ENCODE measurements around the gene WDR5. TPM values are rescaled to one million over a fixed set of nuclear protein-coding genes. Genes with fewer than 3 reads are reported as not detected.

Gene WDR5
- total and polyA plus RNA-seq, 2 of the 13 experiments (the other 11 are each of a cell fraction or from before 2014, with no cell fraction given), result 34.3 TPM

DNA sequence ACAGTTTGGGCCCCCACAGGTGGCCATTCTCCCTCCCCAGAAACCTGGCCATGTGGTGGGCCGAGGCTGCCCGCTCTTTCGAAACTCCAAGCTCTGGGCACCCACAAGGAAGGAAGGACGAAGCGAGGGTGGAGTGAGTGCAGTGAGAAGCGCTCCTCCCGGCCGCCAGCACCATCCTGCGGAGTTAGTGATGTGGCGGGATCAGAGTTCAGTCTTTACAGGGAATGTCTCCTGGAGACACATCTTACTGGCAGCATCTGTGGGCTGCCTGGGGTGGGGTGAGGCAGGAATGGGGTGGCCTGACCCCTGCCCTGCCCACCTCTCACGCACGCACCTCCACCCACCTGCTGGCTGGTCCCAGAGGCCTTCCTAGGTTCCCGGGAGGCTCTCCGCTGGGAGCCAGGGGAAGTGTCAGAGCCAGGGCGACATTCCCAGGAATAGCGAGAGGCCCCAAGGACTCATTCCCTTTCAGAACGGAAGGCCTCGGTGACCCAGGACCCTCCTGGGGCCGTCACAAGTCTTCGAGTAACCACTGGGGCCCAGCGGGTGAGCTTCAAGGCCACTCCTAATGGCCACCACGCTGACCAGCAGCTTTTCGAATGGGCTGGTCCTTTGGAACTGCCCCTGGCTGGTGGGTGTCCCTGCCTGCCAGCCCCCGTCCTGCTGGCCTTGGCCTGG lies 34.0 kb downstream of the WDR5 start (continued):
- TF ChIP-seq, protein P1, sequence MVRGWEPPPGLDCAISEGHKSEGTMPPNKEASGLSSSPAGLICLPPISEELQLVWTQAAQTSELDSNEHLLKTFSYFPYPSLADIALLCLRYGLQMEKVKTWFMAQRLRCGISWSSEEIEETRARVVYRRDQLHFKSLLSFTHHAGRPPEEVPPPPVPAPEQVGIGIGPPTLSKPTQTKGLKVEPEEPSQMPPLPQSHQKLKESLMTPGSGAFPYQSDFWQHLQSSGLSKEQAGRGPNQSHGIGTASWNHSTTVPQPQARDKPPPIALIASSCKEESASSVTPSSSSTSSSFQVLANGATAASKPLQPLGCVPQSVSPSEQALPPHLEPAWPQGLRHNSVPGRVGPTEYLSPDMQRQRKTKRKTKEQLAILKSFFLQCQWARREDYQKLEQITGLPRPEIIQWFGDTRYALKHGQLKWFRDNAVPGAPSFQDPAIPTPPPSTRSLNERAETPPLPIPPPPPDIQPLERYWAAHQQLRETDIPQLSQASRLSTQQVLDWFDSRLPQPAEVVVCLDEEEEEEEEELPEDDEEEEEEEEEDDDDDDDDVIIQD (CRISPR knock-in tag; IDR thresholded peaks at IDR 0.05; ENCODE audit: low read depth), result no peak
- TF ChIP-seq KAT8 (CRISPR knock-in tag; IDR thresholded peaks at IDR 0.05), result peak; percentile 47; the same call in 1 of the 2 replicates
- TF ChIP-seq GATA4 (IDR thresholded peaks at IDR 0.05; ENCODE audit: borderline replicate concordance, low read depth), result 0 out of 2 replicates have a peak, but pooled peaks have one; percentile 11
- no peak for TF ChIP-seq SALL1 (CRISPR knock-in tag; IDR thresholded peaks at IDR 0.05)
- TF ChIP-seq, protein P2, sequence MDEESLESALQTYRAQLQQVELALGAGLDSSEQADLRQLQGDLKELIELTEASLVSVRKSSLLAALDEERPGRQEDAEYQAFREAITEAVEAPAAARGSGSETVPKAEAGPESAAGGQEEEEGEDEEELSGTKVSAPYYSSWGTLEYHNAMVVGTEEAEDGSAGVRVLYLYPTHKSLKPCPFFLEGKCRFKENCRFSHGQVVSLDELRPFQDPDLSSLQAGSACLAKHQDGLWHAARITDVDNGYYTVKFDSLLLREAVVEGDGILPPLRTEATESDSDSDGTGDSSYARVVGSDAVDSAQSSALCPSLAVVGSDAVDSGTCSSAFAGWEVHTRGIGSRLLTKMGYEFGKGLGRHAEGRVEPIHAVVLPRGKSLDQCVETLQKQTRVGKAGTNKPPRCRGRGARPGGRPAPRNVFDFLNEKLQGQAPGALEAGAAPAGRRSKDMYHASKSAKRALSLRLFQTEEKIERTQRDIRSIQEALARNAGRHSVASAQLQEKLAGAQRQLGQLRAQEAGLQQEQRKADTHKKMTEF (CRISPR knock-in tag; IDR thresholded peaks at IDR 0.05), result no peak
- TF ChIP-seq, protein P3, sequence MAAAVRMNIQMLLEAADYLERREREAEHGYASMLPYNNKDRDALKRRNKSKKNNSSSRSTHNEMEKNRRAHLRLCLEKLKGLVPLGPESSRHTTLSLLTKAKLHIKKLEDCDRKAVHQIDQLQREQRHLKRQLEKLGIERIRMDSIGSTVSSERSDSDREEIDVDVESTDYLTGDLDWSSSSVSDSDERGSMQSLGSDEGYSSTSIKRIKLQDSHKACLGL (CRISPR knock-in tag; IDR thresholded peaks at IDR 0.05), result 0 out of 2 replicates have a peak, but pooled peaks have one; percentile 14
- no peak for TF ChIP-seq ZZZ3 (CRISPR knock-in tag; IDR thresholded peaks at IDR 0.05; ENCODE audit: borderline replicate concordance)
- TF ChIP-seq ATF7 (IDR thresholded peaks at IDR 0.05), result no peak
- 0 out of 2 replicates have a peak, but pooled peaks have one; percentile 65 for TF ChIP-seq ATF7 (CRISPR knock-in tag; IDR thresholded peaks at IDR 0.05)
- no peak for TF ChIP-seq SNRNP70 (IDR thresholded peaks at IDR 0.05; ENCODE audit: low read depth, low read length)
- no peak for TF ChIP-seq PCBP2 (optimal IDR thresholded peaks at IDR 0.05; ENCODE audit: low read depth, low read length, poor library complexity, severe bottlenecking)
- TF ChIP-seq ZNF460 (CRISPR knock-in tag; IDR thresholded peaks at IDR 0.05; ENCODE audit: borderline replicate concordance), result no peak
- TF ChIP-seq NFIC (IDR thresholded peaks at IDR 0.05; ENCODE audit: low read length), result no peak
- TF ChIP-seq, protein P4, sequence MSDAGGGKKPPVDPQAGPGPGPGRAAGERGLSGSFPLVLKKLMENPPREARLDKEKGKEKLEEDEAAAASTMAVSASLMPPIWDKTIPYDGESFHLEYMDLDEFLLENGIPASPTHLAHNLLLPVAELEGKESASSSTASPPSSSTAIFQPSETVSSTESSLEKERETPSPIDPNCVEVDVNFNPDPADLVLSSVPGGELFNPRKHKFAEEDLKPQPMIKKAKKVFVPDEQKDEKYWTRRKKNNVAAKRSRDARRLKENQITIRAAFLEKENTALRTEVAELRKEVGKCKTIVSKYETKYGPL (CRISPR knock-in tag; IDR thresholded peaks at IDR 0.05), result no peak
- TF ChIP-seq ZSCAN22 (CRISPR knock-in tag; IDR thresholded peaks at IDR 0.05), result no peak
- TF ChIP-seq ZNF34 (CRISPR knock-in tag; IDR thresholded peaks at IDR 0.05; ENCODE audit: borderline replicate concordance), result no peak
- TF ChIP-seq, protein P5, sequence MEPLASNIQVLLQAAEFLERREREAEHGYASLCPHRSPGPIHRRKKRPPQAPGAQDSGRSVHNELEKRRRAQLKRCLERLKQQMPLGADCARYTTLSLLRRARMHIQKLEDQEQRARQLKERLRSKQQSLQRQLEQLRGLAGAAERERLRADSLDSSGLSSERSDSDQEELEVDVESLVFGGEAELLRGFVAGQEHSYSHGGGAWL (CRISPR knock-in tag; IDR thresholded peaks at IDR 0.05), result no peak
- TF ChIP-seq REL (CRISPR knock-in tag; conservative IDR thresholded peaks at IDR 0.05), result no peak
- TF ChIP-seq NBN (conservative IDR thresholded peaks at IDR 0.05), result no peak
- TF ChIP-seq ZFP41 (CRISPR knock-in tag; IDR thresholded peaks at IDR 0.05; ENCODE audit: borderline replicate concordance), result no peak
- TF ChIP-seq ZNF629 (CRISPR knock-in tag; conservative IDR thresholded peaks at IDR 0.05), result no peak
- TF ChIP-seq, protein P6, sequence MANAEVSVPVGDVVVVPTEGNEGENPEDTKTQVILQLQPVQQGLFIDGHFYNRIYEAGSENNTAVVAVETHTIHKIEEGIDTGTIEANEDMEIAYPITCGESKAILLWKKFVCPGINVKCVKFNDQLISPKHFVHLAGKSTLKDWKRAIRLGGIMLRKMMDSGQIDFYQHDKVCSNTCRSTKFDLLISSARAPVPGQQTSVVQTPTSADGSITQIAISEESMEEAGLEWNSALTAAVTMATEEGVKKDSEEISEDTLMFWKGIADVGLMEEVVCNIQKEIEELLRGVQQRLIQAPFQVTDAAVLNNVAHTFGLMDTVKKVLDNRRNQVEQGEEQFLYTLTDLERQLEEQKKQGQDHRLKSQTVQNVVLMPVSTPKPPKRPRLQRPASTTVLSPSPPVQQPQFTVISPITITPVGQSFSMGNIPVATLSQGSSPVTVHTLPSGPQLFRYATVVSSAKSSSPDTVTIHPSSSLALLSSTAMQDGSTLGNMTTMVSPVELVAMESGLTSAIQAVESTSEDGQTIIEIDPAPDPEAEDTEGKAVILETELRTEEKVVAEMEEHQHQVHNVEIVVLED (CRISPR knock-in tag; IDR thresholded peaks at IDR 0.05; ENCODE audit: borderline replicate concordance), result 0 out of 2 replicates have a peak, but pooled peaks have one; percentile 32
